GM18502 (cell line): ENCODE data around the gene PROP1.
"Not testable (repeated sequence)": the region's sequence is repeated elsewhere in the genome, so short reads cannot be mapped to it uniquely, and the experiment has no call there.

ENCODE experiments used
- ATAC-seq: cut with Tn5 transposase; IDR thresholded peaks from one replicate; pipeline ENCODE4 v1.9.1; 2021; ENCODE audit warnings: mild to moderate bottlenecking; ENCODE audit not compliant: unreplicated experiment, poor library complexity

PROP1 gene

GRCh38 chr5:177995691-177996595 is at the start of gene PROP1:
Gene PROP1, minus strand, starts transcription at chr5:177996242. Its CDS starts 309 bp downstream, at chr5:177995933.
- no peak for ATAC-seq

- not testable (repeated sequence) for ATAC-seq
These were observed 23.5 kb upstream of the PROP1 start for GRCh38 chr5:178019379-178020030.

- not testable (repeated sequence) for ATAC-seq
These were observed 16.7 kb upstream of the PROP1 start for GRCh38 chr5:178012758-178013157.

GRCh38 chr5:178011816-178012554 is 15.9 kb upstream of the PROP1 start:
- ATAC-seq, result not testable (repeated sequence)

GRCh38 chr5:178007272-178007671 is 11.2 kb upstream of the PROP1 start:
- not testable (repeated sequence) for ATAC-seq

- ATAC-seq, result not testable (repeated sequence)
These were observed 10.6 kb upstream of the PROP1 start for GRCh38 chr5:178006536-178007231.

- ATAC-seq, result not testable (repeated sequence)
These were observed 10.1 kb upstream of the PROP1 start for GRCh38 chr5:178006181-178006535.

- ATAC-seq, result no peak
These were observed 1.8 kb upstream of the PROP1 start for GRCh38 chr5:177997846-177998245.

GRCh38 chr5:177997319-177997670 is 1.3 kb upstream of the PROP1 start:
- no peak for ATAC-seq

GRCh38 chr5:177996660-177997318 is 747 bp upstream of the PROP1 start:
- ATAC-seq, result no peak

- ATAC-seq, result no peak
These were observed 1.4 kb downstream of the PROP1 start for GRCh38 chr5:177994561-177995190.

- no peak for ATAC-seq
These were observed 2.0 kb downstream of the PROP1 start for GRCh38 chr5:177994063-177994462.

- ATAC-seq, result no peak
These were observed 3.6 kb downstream of the PROP1 start for GRCh38 chr5:177992466-177992865.

- ATAC-seq, result no peak
These were observed 6.9 kb downstream of the PROP1 start for GRCh38 chr5:177988989-177989625.

GRCh38 chr5:177987326-177987725 is 8.7 kb downstream of the PROP1 start:
- ATAC-seq, result no peak

GRCh38 chr5:177985430-177986040 is 10.5 kb downstream of the PROP1 start:
- no peak for ATAC-seq

- ATAC-seq, result no peak
These were observed 11.3 kb downstream of the PROP1 start for GRCh38 chr5:177984584-177985206.
